Measurements from ENCODE around the gene IL5.

The IL5 gene

GRCh38 chr5:132547269-132547668 is 3.9 kb upstream of the IL5 start:
- Histone ChIP-seq H3K4me1 (ENCODE audit: control insufficient read depth, insufficient read depth, low read depth, low read length) (no peaks in the 10 kb centered on the region), H3K4me3 (ENCODE audit: insufficient read depth in 1 of 2, low read depth in 1 of 2, low read length in 2 of 2) (no peak overlapping the region), H4K8ac (ENCODE audit: low read length) (no peak overlapping the region), H3K18ac (ENCODE audit: low read depth in 1 of 2, low read length in 2 of 2) (no peak overlapping the region), H2AFZ (ENCODE audit: low read depth, low read length) (no peak overlapping the region), H3K36me3 (ENCODE audit: control insufficient read depth in 1 of 2, insufficient read depth in 2 of 2, low read depth in 1 of 2, low read length in 2 of 2) (no peaks in the 10 kb centered on the region), H2BK15ac (ENCODE audit: low read depth, poor library complexity, severe bottlenecking) (no peak overlapping the region), H2BK5ac (ENCODE audit: low read depth, low read length, poor library complexity, severe bottlenecking) (no peak overlapping the region), H2AK5ac (ENCODE audit: low read length, severe bottlenecking) (no peak overlapping the region), H3K79me1 (replicated peaks; ENCODE audit: low read length, poor library complexity, severe bottlenecking) (no peaks in the 10 kb centered on the region), H3K23ac (ENCODE audit: low read length in 2 of 2) (no peak overlapping the region), H3K27ac (ENCODE audit: low read length, poor library complexity, severe bottlenecking) (no peak overlapping the region), H3K14ac (ENCODE audit: low read length in 2 of 2) (no peak overlapping the region), H4K91ac (ENCODE audit: low read length) (no peak overlapping the region), H3K4me2 (ENCODE audit: low read length, poor library complexity, severe bottlenecking) (no peak overlapping the region), H3K9ac (ENCODE audit: low read length) (no peak overlapping the region), H3K4ac (ENCODE audit: low read depth in 1 of 2, low read length in 2 of 2) (no peak overlapping the region), H3K27me3 (ENCODE audit: control insufficient read depth in 1 of 2, insufficient read depth in 1 of 2, low read length in 2 of 2) (no peaks in the 10 kb centered on the region), H3K9me3 (ENCODE audit: control insufficient read depth, low read length) (no peaks in the 10 kb centered on the region), H2BK120ac (ENCODE audit: low read depth, low read length) (no peak overlapping the region), H2BK12ac (ENCODE audit: low read length in 2 of 2) (no peak overlapping the region)
- no peak for DNase-seq
- 90% methylated on average over 2 of the region's 2 CpGs for WGBS

- Histone ChIP-seq H3K36me3 (ENCODE audit: control insufficient read depth in 1 of 2, insufficient read depth in 2 of 2, low read depth in 1 of 2, low read length in 2 of 2) (no peaks in the 10 kb centered on the region), H2AFZ (ENCODE audit: low read depth, low read length) (no peak overlapping the region), H2AK5ac (ENCODE audit: low read length, severe bottlenecking) (no peak overlapping the region), H3K79me1 (replicated peaks; ENCODE audit: low read length, poor library complexity, severe bottlenecking) (no peaks in the 10 kb centered on the region), H2BK5ac (ENCODE audit: low read depth, low read length, poor library complexity, severe bottlenecking) (no peak overlapping the region), H4K91ac (ENCODE audit: low read length) (no peak overlapping the region), H3K4ac (ENCODE audit: low read depth in 1 of 2, low read length in 2 of 2) (no peak overlapping the region), H3K4me1 (ENCODE audit: control insufficient read depth, insufficient read depth, low read depth, low read length) (no peaks in the 10 kb centered on the region), H3K27ac (ENCODE audit: low read length, poor library complexity, severe bottlenecking) (no peak overlapping the region), H3K4me3 (ENCODE audit: insufficient read depth in 1 of 2, low read depth in 1 of 2, low read length in 2 of 2) (no peak overlapping the region), H3K18ac (ENCODE audit: low read depth in 1 of 2, low read length in 2 of 2) (no peak overlapping the region), H2BK15ac (ENCODE audit: low read depth, poor library complexity, severe bottlenecking) (no peak overlapping the region), H2BK120ac (ENCODE audit: low read depth, low read length) (no peak overlapping the region), H3K14ac (ENCODE audit: low read length in 2 of 2) (no peak overlapping the region), H3K23ac (ENCODE audit: low read length in 2 of 2) (no peak overlapping the region), H3K9ac (ENCODE audit: low read length) (no peak overlapping the region), H3K9me3 (ENCODE audit: control insufficient read depth, low read length) (no peaks in the 10 kb centered on the region), H3K4me2 (ENCODE audit: low read length, poor library complexity, severe bottlenecking) (no peak overlapping the region), H2BK12ac (ENCODE audit: low read length in 2 of 2) (no peak overlapping the region), H3K27me3 (ENCODE audit: control insufficient read depth in 1 of 2, insufficient read depth in 1 of 2, low read length in 2 of 2) (no peaks in the 10 kb centered on the region), H4K8ac (ENCODE audit: low read length) (no peak overlapping the region)
- DNase-seq: no peak
- no CpG with 5 or more reads among the region's 2 CpGs for WGBS
Observed at GRCh38 chr5:132546108-132546507, 2.8 kb upstream of the IL5 start.

DNA sequence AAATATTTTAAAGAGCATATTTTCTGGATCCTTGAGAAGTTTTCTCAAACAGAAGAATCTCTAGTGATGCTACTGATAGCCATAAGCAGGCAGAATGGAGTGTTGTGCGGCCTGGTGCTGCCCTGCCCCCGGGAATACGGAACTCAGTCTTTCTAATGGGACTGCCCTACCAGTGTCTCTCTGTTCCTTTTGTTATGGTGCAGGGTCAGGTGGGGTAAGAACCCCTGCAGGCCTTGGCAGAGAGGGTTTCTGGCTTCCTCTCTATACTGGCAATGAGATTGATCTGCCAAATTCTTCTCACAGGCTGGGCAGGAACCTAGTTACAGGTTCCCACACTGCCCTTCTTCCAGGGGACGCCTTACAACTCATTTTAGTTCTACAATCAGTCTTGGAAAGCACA is 2.6 kb downstream of the IL5 start:
- no peaks in the 10 kb centered on the region for H3K9me3 ChIP-seq (ENCODE audit: control insufficient read depth, low read length)
- DNase-seq: no peak
- 80% methylated on average over 4 of the region's 4 CpGs for WGBS
- no peak overlapping the region for H3K4me3 ChIP-seq (ENCODE audit: insufficient read depth in 1 of 2, low read depth in 1 of 2, low read length in 2 of 2)
- no peak overlapping the region for H2AFZ ChIP-seq (ENCODE audit: low read depth, low read length)
- no peak overlapping the region for H2BK120ac ChIP-seq (ENCODE audit: low read depth, low read length)
- H2AK5ac ChIP-seq (ENCODE audit: low read length, severe bottlenecking): no peak overlapping the region
- no peaks in the 10 kb centered on the region for H3K4me1 ChIP-seq (ENCODE audit: control insufficient read depth, insufficient read depth, low read depth, low read length)
- H3K36me3 ChIP-seq (ENCODE audit: control insufficient read depth in 1 of 2, insufficient read depth in 2 of 2, low read depth in 1 of 2, low read length in 2 of 2): no peaks in the 10 kb centered on the region
- no peak overlapping the region for H2BK15ac ChIP-seq (ENCODE audit: low read depth, poor library complexity, severe bottlenecking)
- H3K4me2 ChIP-seq (ENCODE audit: low read length, poor library complexity, severe bottlenecking): no peak overlapping the region
- H3K27me3 ChIP-seq (ENCODE audit: control insufficient read depth in 1 of 2, insufficient read depth in 1 of 2, low read length in 2 of 2): peaks cover 10% of the 10 kb centered on the region in 2 experiments
- H3K18ac ChIP-seq (ENCODE audit: low read depth in 1 of 2, low read length in 2 of 2): no peak overlapping the region
- no peak overlapping the region for H3K14ac ChIP-seq (ENCODE audit: low read length in 2 of 2)
- H2BK12ac ChIP-seq (ENCODE audit: low read length in 2 of 2): no peak overlapping the region
- no peak overlapping the region for H3K9ac ChIP-seq (ENCODE audit: low read length)
- H3K27ac ChIP-seq (ENCODE audit: low read length, poor library complexity, severe bottlenecking): no peak overlapping the region
- no peak overlapping the region for H2BK5ac ChIP-seq (ENCODE audit: low read depth, low read length, poor library complexity, severe bottlenecking)
- H3K79me1 ChIP-seq (replicated peaks; ENCODE audit: low read length, poor library complexity, severe bottlenecking): no peaks in the 10 kb centered on the region
- H4K91ac ChIP-seq (ENCODE audit: low read length): no peak overlapping the region
- H3K23ac ChIP-seq (ENCODE audit: low read length in 2 of 2): no peak overlapping the region
- H4K8ac ChIP-seq (ENCODE audit: low read length): no peak overlapping the region
- no peak overlapping the region for H3K4ac ChIP-seq (ENCODE audit: low read depth in 1 of 2, low read length in 2 of 2)

GRCh38 chr5:132540149-132540548 is 3.2 kb downstream of the IL5 start:
- WGBS: 62% methylated on average over 5 of the region's 5 CpGs
- H4K91ac ChIP-seq (ENCODE audit: low read length): no peak overlapping the region
- no peak overlapping the region for H3K9ac ChIP-seq (ENCODE audit: low read length)
- H2BK12ac ChIP-seq (ENCODE audit: low read length in 2 of 2): no peak overlapping the region
- no peak overlapping the region for H3K14ac ChIP-seq (ENCODE audit: low read length in 2 of 2)
- no peak overlapping the region for H3K27ac ChIP-seq (ENCODE audit: low read length, poor library complexity, severe bottlenecking)
- H3K4ac ChIP-seq (ENCODE audit: low read depth in 1 of 2, low read length in 2 of 2): no peak overlapping the region
- H2BK5ac ChIP-seq (ENCODE audit: low read depth, low read length, poor library complexity, severe bottlenecking): no peak overlapping the region
- H3K18ac ChIP-seq (ENCODE audit: low read depth in 1 of 2, low read length in 2 of 2): no peak overlapping the region
- no peak overlapping the region for H3K4me3 ChIP-seq (ENCODE audit: insufficient read depth in 1 of 2, low read depth in 1 of 2, low read length in 2 of 2)
- H3K23ac ChIP-seq (ENCODE audit: low read length in 2 of 2): no peak overlapping the region
- H3K27me3 ChIP-seq (ENCODE audit: control insufficient read depth in 1 of 2, insufficient read depth in 1 of 2, low read length in 2 of 2): peaks cover 16% of the 10 kb centered on the region in 2 experiments
- no peak overlapping the region for H3K4me2 ChIP-seq (ENCODE audit: low read length, poor library complexity, severe bottlenecking)
- H2BK15ac ChIP-seq (ENCODE audit: low read depth, poor library complexity, severe bottlenecking): no peak overlapping the region
- no peaks in the 10 kb centered on the region for H3K4me1 ChIP-seq (ENCODE audit: control insufficient read depth, insufficient read depth, low read depth, low read length)
- no peaks in the 10 kb centered on the region for H3K79me1 ChIP-seq (replicated peaks; ENCODE audit: low read length, poor library complexity, severe bottlenecking)
- no peak overlapping the region for H2BK120ac ChIP-seq (ENCODE audit: low read depth, low read length)
- H2AFZ ChIP-seq (ENCODE audit: low read depth, low read length): no peak overlapping the region
- H2AK5ac ChIP-seq (ENCODE audit: low read length, severe bottlenecking): no peak overlapping the region
- DNase-seq: no peak
- no peaks in the 10 kb centered on the region for H3K36me3 ChIP-seq (ENCODE audit: control insufficient read depth in 1 of 2, insufficient read depth in 2 of 2, low read depth in 1 of 2, low read length in 2 of 2)
- H4K8ac ChIP-seq (ENCODE audit: low read length): no peak overlapping the region
- H3K9me3 ChIP-seq (ENCODE audit: control insufficient read depth, low read length): no peaks in the 10 kb centered on the region

Measured in mesenchymal stem cell (in vitro differentiated cells and primary cell).